OCI-LY1 (cell line): ENCODE measurements around the gene CNTN5.

Experiments
- CTCF ChIP-seq: fragments of 200-600 bp; sonication (generic), shearing (Covaris generic); IDR thresholded peaks from 2 replicates; pipeline ENCODE4 v1.5.1; 2017; ENCODE audit warnings: mild to moderate bottlenecking, antibody characterized with exemption, low read length, moderate library complexity, mixed read lengths
- EZH2 ChIP-seq: fragments of 200-600 bp; sonication (generic), shearing (Covaris generic); IDR thresholded peaks from 2 replicates; pipeline ENCODE4 v1.8.0; 2017; ENCODE audit warnings: borderline replicate concordance, mixed run types, mild to moderate bottlenecking, antibody characterized with exemption, low read length, moderate library complexity, mixed read lengths

GRCh38 chr11:99256614-99257013, 235.9 kb downstream of the CNTN5 start:
- TF ChIP-seq CTCF: no peak
- TF ChIP-seq EZH2: no peak
